Smooth muscle cell (in vitro differentiated cells): ENCODE data around the gene DDX23. TPM values are rescaled to one million over a fixed set of nuclear protein-coding genes. Genes with fewer than 3 reads are reported as not detected.

Experiments
- DNase-seq: peaks from one replicate; lab custom pipeline; 2025; ENCODE audit not compliant: unreplicated experiment; lab: John Stamatoyannopoulos, UW
- H2AFZ ChIP-seq: fragments of 200-600 bp; sonication (generic); 2 replicates; pipeline ENCODE4 v1.6.0; 2016; ENCODE audit warnings: antibody characterized with exemption, low read depth, mild to moderate bottlenecking
- H3F3A ChIP-seq: fragments of 200-600 bp; sonication (generic); 2 replicates; pipeline ENCODE4 v1.6.0; 2017; ENCODE audit warnings: antibody characterized with exemption, low read depth
- H3K27ac ChIP-seq: fragments of 200-600 bp; sonication (generic); 2 replicates; pipeline ENCODE4 v1.5.1; 2016; ENCODE audit warnings: low read depth, mild to moderate bottlenecking
- H3K27me3 ChIP-seq: fragments of 200-600 bp; sonication (generic); 2 replicates; pipeline ENCODE4 v1.6.1; 2016; ENCODE audit warnings: low read depth, mild to moderate bottlenecking
- H3K36me3 ChIP-seq: fragments of 200-600 bp; sonication (generic); 2 replicates; pipeline ENCODE4 v1.5.1; 2016; ENCODE audit warnings: low read depth
- H3K4me1 ChIP-seq: fragments of 200-600 bp; sonication (generic); 2 replicates; pipeline ENCODE4 v1.5.1; 2016; ENCODE audit warnings: low read depth
- H3K4me2 ChIP-seq: fragments of 200-600 bp; sonication (generic); 2 replicates; pipeline ENCODE4 v1.6.0; 2016; ENCODE audit warnings: mild to moderate bottlenecking
- H3K4me3 ChIP-seq: fragments of 200-600 bp; sonication (generic); 2 replicates; pipeline ENCODE4 v1.5.1; 2016; ENCODE audit warnings: mild to moderate bottlenecking
- H3K79me2 ChIP-seq: fragments of 200-600 bp; sonication (generic); 2 replicates; pipeline ENCODE4 v1.6.0; 2016; ENCODE audit warnings: low read depth, mild to moderate bottlenecking
- H3K9ac ChIP-seq: fragments of 200-600 bp; sonication (generic); 2 replicates; pipeline ENCODE4 v1.6.0; 2016; ENCODE audit warnings: low read depth
- H3K9me3 ChIP-seq: fragments of 200-600 bp; sonication (generic); replicated peaks from 2 replicates; pipeline ENCODE4 v1.5.1; 2016; ENCODE audit warnings: low read depth
- H4K20me1 ChIP-seq: fragments of 200-600 bp; sonication (generic); 2 replicates; pipeline ENCODE4 v1.6.0; 2016; ENCODE audit warnings: low read depth
- WGBS: methylation state at CpG from one replicate; pipeline ENCODE4 v1.1.7; 2016; ENCODE audit warnings: low lambda C conversion rate; 5-methylcytosine and 5-hydroxymethylcytosine counted together
- polyA plus RNA-seq: library from polyadenylated mRNA; unstranded; fragments of >200 nt; fragmentation: Nextera tagmentation; extraction: Ambion mirVana; gene quantifications from 2 replicates; pipeline ENCODE4 v1.2.1, GENCODE V29; 2016
- total RNA-seq: library from RNA; depleted of rRNA; stranded (reverse); fragments of >200 nt; gene quantifications from 2 replicates; pipeline ENCODE4 v1.2.3, GENCODE V29; 2014
- TF ChIP-seq, protein P1 (sequence below): fragments of 200-600 bp; sonication (generic); IDR thresholded peaks from 2 replicates; pipeline ENCODE4 v1.5.1; 2017; ENCODE audit warnings: borderline replicate concordance, mild to moderate bottlenecking, antibody characterized with exemption; ENCODE audit not compliant: insufficient read depth, poor library complexity, severe bottlenecking

DDX23 gene
- total and polyA plus RNA-seq, 2 experiments from 2014 or later: 41.6 to 51.7 TPM

DNA sequence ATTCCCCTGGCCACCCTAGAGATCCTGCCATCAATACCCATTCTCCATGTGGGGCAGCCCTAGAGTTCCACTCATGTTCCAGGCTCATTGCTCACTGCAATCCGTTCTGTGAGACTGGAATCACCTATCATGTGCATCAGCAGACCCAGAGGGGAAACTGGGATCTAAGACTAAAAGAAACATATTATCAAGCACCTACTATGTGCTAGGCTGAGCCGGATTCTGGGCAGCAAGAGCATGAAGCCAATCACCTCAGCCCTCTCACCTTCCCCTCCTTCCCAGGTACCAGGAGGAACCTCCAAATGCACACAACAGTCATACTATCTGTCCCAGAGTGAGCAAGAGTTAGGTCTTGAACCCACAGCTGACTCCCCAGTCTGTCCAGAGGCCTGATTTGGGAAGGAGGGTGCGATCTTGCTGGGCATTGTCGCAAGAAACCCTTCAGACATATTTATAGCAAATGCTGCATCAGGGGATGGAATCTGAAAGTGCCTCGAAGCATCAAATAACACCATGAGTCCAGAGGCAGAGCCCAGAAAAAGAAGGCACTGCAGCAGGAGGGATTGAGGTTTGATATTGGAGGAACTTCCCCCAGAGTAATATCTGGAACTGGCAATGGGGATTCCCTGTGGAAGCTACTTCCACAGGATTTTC lies 40.4 kb downstream of the DDX23 start:
- Histone ChIP-seq H4K20me1 (no peaks in the 10 kb centered on the region), H3K4me1 (peaks cover 18% of the 10 kb centered on the region), H3K4me2 (peak overlapping the region; percentile 47), H3K79me2 (no peaks in the 10 kb centered on the region), H3K36me3 (no peaks in the 10 kb centered on the region), H3F3A (peaks cover 10% of the 10 kb centered on the region), H3K4me3 (no peak overlapping the region), H3K27ac (peak overlapping the region; percentile 50), H3K9me3 (no peaks in the 10 kb centered on the region), H3K9ac (no peak overlapping the region), H2AFZ (no peak overlapping the region), H3K27me3 (no peaks in the 10 kb centered on the region)
- 74% methylated on average over 5 of the region's 5 CpGs for WGBS
- no peak for DNase-seq
- TF ChIP-seq, protein P1, sequence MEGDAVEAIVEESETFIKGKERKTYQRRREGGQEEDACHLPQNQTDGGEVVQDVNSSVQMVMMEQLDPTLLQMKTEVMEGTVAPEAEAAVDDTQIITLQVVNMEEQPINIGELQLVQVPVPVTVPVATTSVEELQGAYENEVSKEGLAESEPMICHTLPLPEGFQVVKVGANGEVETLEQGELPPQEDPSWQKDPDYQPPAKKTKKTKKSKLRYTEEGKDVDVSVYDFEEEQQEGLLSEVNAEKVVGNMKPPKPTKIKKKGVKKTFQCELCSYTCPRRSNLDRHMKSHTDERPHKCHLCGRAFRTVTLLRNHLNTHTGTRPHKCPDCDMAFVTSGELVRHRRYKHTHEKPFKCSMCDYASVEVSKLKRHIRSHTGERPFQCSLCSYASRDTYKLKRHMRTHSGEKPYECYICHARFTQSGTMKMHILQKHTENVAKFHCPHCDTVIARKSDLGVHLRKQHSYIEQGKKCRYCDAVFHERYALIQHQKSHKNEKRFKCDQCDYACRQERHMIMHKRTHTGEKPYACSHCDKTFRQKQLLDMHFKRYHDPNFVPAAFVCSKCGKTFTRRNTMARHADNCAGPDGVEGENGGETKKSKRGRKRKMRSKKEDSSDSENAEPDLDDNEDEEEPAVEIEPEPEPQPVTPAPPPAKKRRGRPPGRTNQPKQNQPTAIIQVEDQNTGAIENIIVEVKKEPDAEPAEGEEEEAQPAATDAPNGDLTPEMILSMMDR: no peak

DNA sequence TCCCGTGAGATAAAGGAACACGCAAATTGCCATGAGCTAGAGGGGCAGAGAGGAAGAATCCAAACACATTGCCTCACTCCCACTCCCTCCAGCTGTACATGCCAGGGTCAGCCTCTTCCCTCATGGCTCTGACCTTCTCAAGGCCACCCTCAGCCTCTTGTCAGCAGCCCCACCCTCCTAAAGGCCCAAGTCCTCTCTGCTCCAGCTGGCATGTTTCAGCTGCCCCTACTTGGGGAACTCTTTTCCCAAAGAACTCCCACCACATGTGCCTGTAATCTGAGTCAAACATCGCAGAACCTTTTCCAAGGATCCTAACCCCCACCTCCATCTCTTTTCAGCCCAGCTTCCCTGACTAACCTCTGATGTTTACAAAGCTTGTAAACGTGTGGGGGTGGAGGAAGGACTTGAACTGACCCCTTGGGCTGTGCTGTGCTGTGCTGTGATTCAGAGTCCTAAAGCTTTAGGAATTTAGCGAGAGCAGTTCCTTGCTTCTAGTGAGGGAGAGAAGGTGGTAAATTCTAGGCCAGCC lies 41.0 kb downstream of the DDX23 start:
- TF ChIP-seq, protein P1: no peak
- Histone ChIP-seq H3K4me3 (no peak overlapping the region), H3K9me3 (no peaks in the 10 kb centered on the region), H3K27ac (peak overlapping the region; percentile 50), H3K4me1 (peaks cover 15% of the 10 kb centered on the region), H3K4me2 (peak overlapping the region; percentile 47), H3K27me3 (no peaks in the 10 kb centered on the region), H3K36me3 (no peaks in the 10 kb centered on the region), H3K9ac (no peak overlapping the region), H4K20me1 (no peaks in the 10 kb centered on the region), H3F3A (peaks cover 10% of the 10 kb centered on the region), H2AFZ (no peak overlapping the region), H3K79me2 (no peaks in the 10 kb centered on the region)
- DNase-seq: no peak
- WGBS: 15% methylated on average over 4 of the region's 5 CpGs

DNA sequence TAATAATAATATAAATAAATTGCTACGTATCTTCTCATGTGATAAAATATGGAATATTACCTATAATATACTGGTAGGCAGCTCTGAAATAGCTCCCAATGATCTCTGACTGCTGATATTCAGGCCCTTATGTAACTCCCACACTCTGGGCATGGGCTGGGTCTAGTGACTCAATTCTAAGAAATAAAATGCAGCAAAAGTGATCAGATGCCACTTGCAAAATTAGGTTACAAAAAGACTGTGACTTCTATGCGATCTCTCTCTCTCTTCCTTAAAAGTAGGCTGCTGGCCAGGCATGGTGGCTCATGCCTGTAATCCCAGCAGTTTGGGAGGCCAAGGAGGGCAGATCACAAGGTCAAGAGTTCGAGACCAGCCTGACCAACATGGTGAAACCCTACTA lies 44.0 kb downstream of the DDX23 start:
- DNase-seq: no peak
- no peak overlapping the region for H3K27ac ChIP-seq
- TF ChIP-seq, protein P1: no peak
- H4K20me1 ChIP-seq: no peaks in the 10 kb centered on the region
- H3F3A ChIP-seq: peaks cover 10% of the 10 kb centered on the region
- no peaks in the 10 kb centered on the region for H3K27me3 ChIP-seq
- H3K4me1 ChIP-seq: peaks cover under 1% of the 10 kb centered on the region
- no peak overlapping the region for H3K4me2 ChIP-seq
- no peak overlapping the region for H2AFZ ChIP-seq
- no peaks in the 10 kb centered on the region for H3K36me3 ChIP-seq
- H3K4me3 ChIP-seq: no peak overlapping the region
- no peaks in the 10 kb centered on the region for H3K79me2 ChIP-seq
- WGBS: 95% methylated on average over 3 of the region's 3 CpGs
- no peak overlapping the region for H3K9ac ChIP-seq
- no peaks in the 10 kb centered on the region for H3K9me3 ChIP-seq

DNA sequence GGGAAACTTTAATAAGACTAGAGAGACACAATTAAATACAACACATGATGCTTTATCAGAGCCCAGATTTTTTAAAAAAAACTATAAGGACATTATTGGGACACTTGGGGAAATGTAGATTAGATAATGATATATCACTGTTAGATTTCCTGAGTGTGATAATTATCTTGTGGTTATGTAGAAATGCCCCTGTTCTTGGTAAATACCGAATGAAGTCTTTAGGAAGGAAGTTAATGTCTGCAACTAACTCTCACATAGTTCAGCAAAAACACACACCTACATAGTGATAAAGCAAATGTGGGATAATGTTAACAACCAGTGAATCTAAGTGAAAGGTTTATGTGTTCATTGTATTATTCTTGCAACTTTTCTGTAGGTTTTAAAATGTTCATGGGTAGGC lies 48.3 kb downstream of the DDX23 start:
- Histone ChIP-seq H3K27me3 (no peaks in the 10 kb centered on the region), H3K9ac (no peak overlapping the region), H3K4me2 (no peak overlapping the region), H3K4me3 (no peak overlapping the region), H3K9me3 (no peaks in the 10 kb centered on the region), H3K36me3 (no peaks in the 10 kb centered on the region), H3K4me1 (no peaks in the 10 kb centered on the region), H3K27ac (no peak overlapping the region), H3F3A (no peaks in the 10 kb centered on the region), H2AFZ (no peak overlapping the region), H3K79me2 (no peaks in the 10 kb centered on the region), H4K20me1 (no peaks in the 10 kb centered on the region)
- DNase-seq: no peak
- TF ChIP-seq, protein P1: no peak
- 57% methylated on average over 1 of the region's 1 CpG for WGBS
